GM13977 (cell line): Measurements from ENCODE around the gene SLC25A43.

Source experiments
- DNase-seq: peaks from one replicate; pipeline ENCODE4 v3.0.0; 2012; ENCODE audit warnings: low spot score
- in situ Hi-C: fragments of 300-500 bp; cut with MboI; formaldehyde crosslinking; loops from one replicate; pipeline ENCODE4 v1.12.0; 2022; ENCODE audit warnings: low sequenced_read_pairs, low pct_unique_long_range_greater_than_20kb, mixed read lengths, inconsistent platforms; ENCODE audit not compliant: unreplicated experiment
- TF ChIP-seq, protein P1 (sequence below): IDR thresholded peaks from 2 replicates; pipeline ENCODE4 v1.5.1; 2012; ENCODE audit warnings: mild to moderate bottlenecking, control low read depth; ENCODE audit not compliant: insufficient read depth; ENCODE audit errors: extremely low read depth, missing control alignments

SLC25A43 gene

GRCh38 chrX:119502727-119503483 is 103.8 kb downstream of the SLC25A43 start:
- in situ Hi-C loops, result loop anchor here (25.0 kb wide), 2 partner anchors 234 to 384 kb away; partner anchors contain the start of gene AKAP14
- no peak for DNase-seq
- TF ChIP-seq, protein P1, sequence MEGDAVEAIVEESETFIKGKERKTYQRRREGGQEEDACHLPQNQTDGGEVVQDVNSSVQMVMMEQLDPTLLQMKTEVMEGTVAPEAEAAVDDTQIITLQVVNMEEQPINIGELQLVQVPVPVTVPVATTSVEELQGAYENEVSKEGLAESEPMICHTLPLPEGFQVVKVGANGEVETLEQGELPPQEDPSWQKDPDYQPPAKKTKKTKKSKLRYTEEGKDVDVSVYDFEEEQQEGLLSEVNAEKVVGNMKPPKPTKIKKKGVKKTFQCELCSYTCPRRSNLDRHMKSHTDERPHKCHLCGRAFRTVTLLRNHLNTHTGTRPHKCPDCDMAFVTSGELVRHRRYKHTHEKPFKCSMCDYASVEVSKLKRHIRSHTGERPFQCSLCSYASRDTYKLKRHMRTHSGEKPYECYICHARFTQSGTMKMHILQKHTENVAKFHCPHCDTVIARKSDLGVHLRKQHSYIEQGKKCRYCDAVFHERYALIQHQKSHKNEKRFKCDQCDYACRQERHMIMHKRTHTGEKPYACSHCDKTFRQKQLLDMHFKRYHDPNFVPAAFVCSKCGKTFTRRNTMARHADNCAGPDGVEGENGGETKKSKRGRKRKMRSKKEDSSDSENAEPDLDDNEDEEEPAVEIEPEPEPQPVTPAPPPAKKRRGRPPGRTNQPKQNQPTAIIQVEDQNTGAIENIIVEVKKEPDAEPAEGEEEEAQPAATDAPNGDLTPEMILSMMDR, result no peak

DNA sequence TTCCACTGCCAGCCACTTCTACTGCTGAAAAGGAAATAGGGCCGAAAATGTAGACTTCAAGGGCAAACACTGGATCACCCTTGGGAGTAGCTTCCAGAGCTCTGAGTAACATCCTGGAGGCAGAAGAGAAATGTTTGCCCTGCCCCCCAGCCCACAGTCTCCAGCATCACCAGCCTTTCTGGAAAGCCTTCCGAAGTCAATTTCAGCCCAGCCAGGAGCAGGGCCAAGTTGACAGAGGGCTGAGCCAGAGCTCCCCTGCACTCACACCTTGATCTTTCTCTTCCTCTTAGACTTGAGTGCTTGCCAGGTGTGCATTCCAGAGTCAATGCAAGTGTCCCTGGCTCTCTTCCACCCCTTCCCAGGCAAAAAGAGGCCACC is 104.3 kb downstream of the SLC25A43 start:
- TF ChIP-seq, protein P1, result no peak
- in situ Hi-C loops, result loop anchor here (25.0 kb wide), 2 partner anchors 234 to 384 kb away; partner anchors contain the start of gene AKAP14
- DNase-seq, result no peak
